PFSK-1 (cell line): ENCODE measurements around the gene DGAT2.

ENCODE experiments used
- FOXP2 ChIP-seq: optimal IDR thresholded peaks from 2 replicates; pipeline ENCODE3; 2011; ENCODE audit warnings: borderline replicate concordance, control low read depth, inconsistent platforms; ENCODE audit not compliant: insufficient read depth; ENCODE audit errors: extremely low read length, extremely low read depth
- POLR2AphosphoS5 ChIP-seq: IDR thresholded peaks from 2 replicates; pipeline ENCODE4 v1.6.1; 2012; ENCODE audit warnings: low read depth, mild to moderate bottlenecking, control low read depth, low read length, moderate library complexity
- SIN3A ChIP-seq: IDR thresholded peaks from 2 replicates; pipeline ENCODE4 v1.6.1; 2012; ENCODE audit warnings: mild to moderate bottlenecking, low read length, moderate library complexity, borderline replicate concordance; ENCODE audit not compliant: insufficient read depth
- TAF1 ChIP-seq: IDR thresholded peaks from 2 replicates; pipeline ENCODE4 v1.6.1; 2012; ENCODE audit warnings: low read length, control low read depth, borderline replicate concordance; ENCODE audit not compliant: insufficient read depth
- TF ChIP-seq, protein P1 (sequence below), 2 experiments: IDR thresholded peaks; 2 replicates each; pipeline versions ENCODE4 v1.6.1 to v1.8.0; 2011 to 2012; ENCODE audit warnings: low read depth in 2 of 2, low read length in 2 of 2, control low read depth in 1 of 2, inconsistent platforms in 1 of 2, mild to moderate bottlenecking in 1 of 2, moderate library complexity in 1 of 2; ENCODE audit not compliant: insufficient read depth in 1 of 2

The DGAT2 gene

DNA sequence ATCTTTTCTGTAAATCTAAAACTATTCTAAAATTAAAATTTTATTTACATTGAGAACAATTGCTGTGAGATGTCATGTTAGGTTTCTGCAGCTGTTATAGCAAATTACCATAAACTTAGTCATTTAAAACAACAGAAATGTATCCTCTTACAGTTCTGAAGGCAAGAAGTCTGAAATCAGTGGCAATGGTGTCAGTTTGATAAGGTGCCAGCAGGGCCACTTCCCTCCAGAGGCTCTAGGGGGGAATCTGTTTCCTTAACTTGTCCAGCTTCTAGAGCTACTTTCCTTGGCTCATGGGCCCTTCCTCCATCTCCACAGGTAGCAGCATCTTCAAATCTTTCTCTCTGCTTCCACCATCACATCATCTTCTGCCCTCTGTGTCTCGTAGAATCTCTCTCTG lies 27.9 kb upstream of the DGAT2 start:
- TF ChIP-seq TAF1: no peak
- no peak for TF ChIP-seq FOXP2
- TF ChIP-seq, protein P1, sequence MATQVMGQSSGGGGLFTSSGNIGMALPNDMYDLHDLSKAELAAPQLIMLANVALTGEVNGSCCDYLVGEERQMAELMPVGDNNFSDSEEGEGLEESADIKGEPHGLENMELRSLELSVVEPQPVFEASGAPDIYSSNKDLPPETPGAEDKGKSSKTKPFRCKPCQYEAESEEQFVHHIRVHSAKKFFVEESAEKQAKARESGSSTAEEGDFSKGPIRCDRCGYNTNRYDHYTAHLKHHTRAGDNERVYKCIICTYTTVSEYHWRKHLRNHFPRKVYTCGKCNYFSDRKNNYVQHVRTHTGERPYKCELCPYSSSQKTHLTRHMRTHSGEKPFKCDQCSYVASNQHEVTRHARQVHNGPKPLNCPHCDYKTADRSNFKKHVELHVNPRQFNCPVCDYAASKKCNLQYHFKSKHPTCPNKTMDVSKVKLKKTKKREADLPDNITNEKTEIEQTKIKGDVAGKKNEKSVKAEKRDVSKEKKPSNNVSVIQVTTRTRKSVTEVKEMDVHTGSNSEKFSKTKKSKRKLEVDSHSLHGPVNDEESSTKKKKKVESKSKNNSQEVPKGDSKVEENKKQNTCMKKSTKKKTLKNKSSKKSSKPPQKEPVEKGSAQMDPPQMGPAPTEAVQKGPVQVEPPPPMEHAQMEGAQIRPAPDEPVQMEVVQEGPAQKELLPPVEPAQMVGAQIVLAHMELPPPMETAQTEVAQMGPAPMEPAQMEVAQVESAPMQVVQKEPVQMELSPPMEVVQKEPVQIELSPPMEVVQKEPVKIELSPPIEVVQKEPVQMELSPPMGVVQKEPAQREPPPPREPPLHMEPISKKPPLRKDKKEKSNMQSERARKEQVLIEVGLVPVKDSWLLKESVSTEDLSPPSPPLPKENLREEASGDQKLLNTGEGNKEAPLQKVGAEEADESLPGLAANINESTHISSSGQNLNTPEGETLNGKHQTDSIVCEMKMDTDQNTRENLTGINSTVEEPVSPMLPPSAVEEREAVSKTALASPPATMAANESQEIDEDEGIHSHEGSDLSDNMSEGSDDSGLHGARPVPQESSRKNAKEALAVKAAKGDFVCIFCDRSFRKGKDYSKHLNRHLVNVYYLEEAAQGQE (IDR thresholded peaks at IDR 0.05; ENCODE audit: insufficient read depth in 1 of 2, low read depth in 2 of 2, low read length in 2 of 2): no peak
- TF ChIP-seq SIN3A: no peak
- TF ChIP-seq POLR2AphosphoS5: no peak

DNA sequence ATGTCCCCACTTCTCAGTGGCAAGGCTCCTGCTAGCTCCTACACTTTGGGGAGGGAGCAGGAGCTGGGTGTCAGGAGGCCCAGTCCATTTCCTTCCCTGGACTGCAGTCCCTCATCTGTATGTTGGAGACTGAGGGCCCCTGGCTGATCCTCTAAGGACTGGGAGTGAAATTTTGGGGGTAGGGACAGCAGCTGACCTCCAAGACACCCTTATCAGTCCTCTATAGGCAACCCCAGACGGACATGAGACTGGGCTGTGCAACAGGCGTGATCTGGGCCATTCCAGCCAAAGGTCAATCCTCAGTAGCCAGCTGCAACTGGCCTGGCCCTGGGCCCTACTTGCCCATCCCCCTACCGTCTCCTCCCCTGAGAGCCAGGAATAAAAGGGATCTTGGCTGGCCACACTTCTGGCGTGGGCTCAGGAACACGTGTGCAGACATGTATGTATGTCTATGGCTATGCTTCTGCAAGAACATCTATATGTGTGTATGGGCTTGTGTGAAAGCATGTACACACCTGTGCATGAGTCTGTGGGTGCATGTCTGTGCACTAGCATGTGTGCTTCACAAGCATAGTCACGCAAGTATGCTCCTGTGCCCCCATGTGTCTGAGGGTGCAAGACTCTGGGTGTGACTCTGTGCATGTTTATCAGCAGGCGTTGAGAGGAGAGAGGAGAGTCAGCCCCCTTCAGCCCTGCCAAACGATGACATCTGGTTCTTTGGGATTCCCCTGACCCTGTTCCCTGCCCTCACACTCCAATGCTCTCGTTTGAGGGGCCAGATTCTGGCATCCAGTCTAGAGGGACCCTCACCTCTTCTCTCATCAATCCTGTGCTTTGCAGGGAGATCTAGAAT lies 24.6 kb upstream of the DGAT2 start:
- TF ChIP-seq FOXP2 (no peak), TAF1 (no peak), POLR2AphosphoS5 (no peak), SIN3A (no peak)
- TF ChIP-seq, protein P1 (IDR thresholded peaks at IDR 0.05; ENCODE audit: insufficient read depth in 1 of 2, low read depth in 2 of 2, low read length in 2 of 2): no peak

DNA sequence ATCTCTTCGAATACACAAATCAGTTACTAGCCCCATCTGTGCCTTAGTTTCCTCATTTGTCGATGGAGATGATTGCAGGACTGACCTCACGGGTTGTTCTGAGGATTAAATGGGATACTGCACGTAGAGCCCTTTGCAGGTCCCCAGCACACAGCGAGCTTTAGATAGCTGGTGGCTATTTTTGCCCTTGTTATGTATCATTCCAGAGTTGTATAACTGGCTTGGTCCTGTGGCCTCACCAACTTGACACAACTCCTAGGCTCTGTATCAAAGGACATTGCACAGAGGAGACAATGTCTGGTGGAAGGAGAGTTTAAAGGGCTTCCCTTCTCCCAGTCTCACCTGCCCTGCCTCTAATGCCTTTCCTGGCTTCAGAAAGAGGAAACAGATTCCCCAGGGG lies 22.8 kb upstream of the DGAT2 start:
- TF ChIP-seq POLR2AphosphoS5 (no peak), FOXP2 (no peak), SIN3A (no peak), TAF1 (no peak)
- TF ChIP-seq, protein P1 (IDR thresholded peaks at IDR 0.05; ENCODE audit: insufficient read depth in 1 of 2, low read depth in 2 of 2, low read length in 2 of 2): no peak

DNA sequence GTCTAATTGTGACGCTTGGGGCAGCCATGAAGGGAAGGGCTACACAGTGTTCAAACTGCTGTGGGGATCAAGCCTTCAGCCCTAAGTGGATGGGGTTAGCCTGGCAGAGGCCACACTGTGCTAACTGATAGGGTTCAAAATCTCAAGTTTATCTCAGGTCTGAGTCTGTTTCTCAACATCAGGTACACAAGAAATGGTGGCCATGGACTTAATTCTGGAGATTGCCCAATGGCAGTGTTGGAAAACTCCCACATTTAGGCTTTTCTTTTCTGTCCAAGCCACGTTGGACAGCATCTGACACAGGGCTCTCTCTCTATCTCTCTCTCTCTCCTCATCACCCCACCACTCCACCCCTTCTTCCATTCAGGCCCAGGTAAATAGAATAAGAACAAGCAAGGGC lies 10.9 kb upstream of the DGAT2 start:
- TF ChIP-seq TAF1: no peak
- TF ChIP-seq POLR2AphosphoS5: no peak
- TF ChIP-seq FOXP2: no peak
- TF ChIP-seq SIN3A: no peak
- TF ChIP-seq, protein P1 (IDR thresholded peaks at IDR 0.05; ENCODE audit: insufficient read depth in 1 of 2, low read depth in 2 of 2, low read length in 2 of 2): no peak
